Measurements from ENCODE around the gene CPTP. TPM values are rescaled to one million over a fixed set of nuclear protein-coding genes. Genes with fewer than 3 reads are reported as not detected.
A peak's percentile ranks its signal among the peaks of the same experiment; 100 is the strongest.

CPTP gene
- total and polyA plus RNA-seq, 2 of the 13 experiments (the other 11 are each of a cell fraction or from before 2014, with no cell fraction given) = 5.5 to 9.3 TPM

DNA sequence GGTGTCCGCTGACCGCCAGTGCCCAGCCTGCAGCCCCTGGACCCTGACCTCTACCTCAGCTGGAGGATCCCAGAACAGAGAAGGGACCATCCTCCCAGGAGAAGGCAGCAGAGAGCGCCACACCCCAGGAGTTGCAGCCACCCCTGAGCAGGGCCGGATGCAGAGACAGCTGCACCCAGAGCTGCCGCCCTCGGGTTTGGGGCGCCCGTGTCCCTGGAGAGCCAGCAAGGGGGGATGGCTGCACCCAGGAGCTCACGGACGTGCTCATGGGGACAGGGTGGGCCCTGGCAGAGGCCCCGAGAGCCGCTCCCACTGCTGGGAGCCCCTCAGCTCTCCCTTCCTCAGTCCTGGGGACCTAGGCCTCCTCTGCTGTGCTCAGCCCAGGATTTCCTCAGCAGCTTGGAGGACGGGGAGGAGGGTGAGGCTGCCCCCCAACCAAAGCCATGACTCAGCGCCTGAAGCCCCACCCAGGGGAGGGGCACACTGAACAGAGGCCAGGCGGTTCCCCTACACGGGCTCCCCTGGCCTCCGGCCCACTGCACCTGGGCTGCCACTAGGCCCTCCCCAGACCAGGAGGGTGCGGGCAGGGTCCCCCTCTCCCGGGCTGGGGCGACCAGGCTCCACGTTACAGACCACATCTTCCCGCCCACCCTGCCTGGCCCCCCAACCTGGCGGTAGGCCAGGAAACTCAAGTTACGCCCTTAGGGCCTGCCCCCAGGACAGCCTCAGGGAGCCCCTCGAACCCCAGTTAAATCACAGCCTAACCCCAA lies 19.1 kb upstream of the CPTP start (continued):
- TF ChIP-seq ZBTB3 (CRISPR knock-in tag; IDR thresholded peaks at IDR 0.05; ENCODE audit: borderline replicate concordance, low read depth) (no peak), KLF12 (CRISPR knock-in tag; IDR thresholded peaks at IDR 0.05; ENCODE audit: borderline replicate concordance) (0 out of 2 replicates have a peak, but pooled peaks have one; percentile 47), RELA (CRISPR knock-in tag; IDR thresholded peaks at IDR 0.05) (no peak), ZNF720 (CRISPR knock-in tag; IDR thresholded peaks at IDR 0.05) (no peak), PCBP1 (IDR thresholded peaks at IDR 0.05; ENCODE audit: borderline replicate concordance, low read depth, low read length) (no peak), HOXA9 (CRISPR knock-in tag; IDR thresholded peaks at IDR 0.05; ENCODE audit: borderline replicate concordance) (0 out of 2 replicates have a peak, but pooled peaks have one; percentile 26), ZNF879 (CRISPR knock-in tag; IDR thresholded peaks at IDR 0.05) (0 out of 2 replicates have a peak, but pooled peaks have one; percentile 4), ZNF616 (CRISPR knock-in tag; IDR thresholded peaks at IDR 0.05; ENCODE audit: low read depth) (no peak), SRF (IDR thresholded peaks at IDR 0.05; ENCODE audit: low read depth, low read length) (no peak), MED13 (CRISPR knock-in tag; IDR thresholded peaks at IDR 0.05) (0 out of 2 replicates have a peak, but pooled peaks have one; percentile 33), ARNTL (CRISPR knock-in tag; IDR thresholded peaks at IDR 0.05) (no peak), ZNF326 (CRISPR knock-in tag; IDR thresholded peaks at IDR 0.05; ENCODE audit: borderline replicate concordance) (no peak), ZSCAN25 (CRISPR knock-in tag; IDR thresholded peaks at IDR 0.05) (peak; percentile 14; the same call in 1 of the 2 replicates), ERF (CRISPR knock-in tag; IDR thresholded peaks at IDR 0.05) (no peak), ZNF333 (CRISPR knock-in tag; IDR thresholded peaks at IDR 0.05; ENCODE audit: borderline replicate concordance) (no peak)
- TF ChIP-seq, protein P1, sequence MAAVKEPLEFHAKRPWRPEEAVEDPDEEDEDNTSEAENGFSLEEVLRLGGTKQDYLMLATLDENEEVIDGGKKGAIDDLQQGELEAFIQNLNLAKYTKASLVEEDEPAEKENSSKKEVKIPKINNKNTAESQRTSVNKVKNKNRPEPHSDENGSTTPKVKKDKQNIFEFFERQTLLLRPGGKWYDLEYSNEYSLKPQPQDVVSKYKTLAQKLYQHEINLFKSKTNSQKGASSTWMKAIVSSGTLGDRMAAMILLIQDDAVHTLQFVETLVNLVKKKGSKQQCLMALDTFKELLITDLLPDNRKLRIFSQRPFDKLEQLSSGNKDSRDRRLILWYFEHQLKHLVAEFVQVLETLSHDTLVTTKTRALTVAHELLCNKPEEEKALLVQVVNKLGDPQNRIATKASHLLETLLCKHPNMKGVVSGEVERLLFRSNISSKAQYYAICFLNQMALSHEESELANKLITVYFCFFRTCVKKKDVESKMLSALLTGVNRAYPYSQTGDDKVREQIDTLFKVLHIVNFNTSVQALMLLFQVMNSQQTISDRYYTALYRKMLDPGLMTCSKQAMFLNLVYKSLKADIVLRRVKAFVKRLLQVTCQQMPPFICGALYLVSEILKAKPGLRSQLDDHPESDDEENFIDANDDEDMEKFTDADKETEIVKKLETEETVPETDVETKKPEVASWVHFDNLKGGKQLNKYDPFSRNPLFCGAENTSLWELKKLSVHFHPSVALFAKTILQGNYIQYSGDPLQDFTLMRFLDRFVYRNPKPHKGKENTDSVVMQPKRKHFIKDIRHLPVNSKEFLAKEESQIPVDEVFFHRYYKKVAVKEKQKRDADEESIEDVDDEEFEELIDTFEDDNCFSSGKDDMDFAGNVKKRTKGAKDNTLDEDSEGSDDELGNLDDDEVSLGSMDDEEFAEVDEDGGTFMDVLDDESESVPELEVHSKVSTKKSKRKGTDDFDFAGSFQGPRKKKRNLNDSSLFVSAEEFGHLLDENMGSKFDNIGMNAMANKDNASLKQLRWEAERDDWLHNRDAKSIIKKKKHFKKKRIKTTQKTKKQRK (IDR thresholded peaks at IDR 0.05; ENCODE audit: low read length) = no peak
- TF ChIP-seq, protein P2, sequence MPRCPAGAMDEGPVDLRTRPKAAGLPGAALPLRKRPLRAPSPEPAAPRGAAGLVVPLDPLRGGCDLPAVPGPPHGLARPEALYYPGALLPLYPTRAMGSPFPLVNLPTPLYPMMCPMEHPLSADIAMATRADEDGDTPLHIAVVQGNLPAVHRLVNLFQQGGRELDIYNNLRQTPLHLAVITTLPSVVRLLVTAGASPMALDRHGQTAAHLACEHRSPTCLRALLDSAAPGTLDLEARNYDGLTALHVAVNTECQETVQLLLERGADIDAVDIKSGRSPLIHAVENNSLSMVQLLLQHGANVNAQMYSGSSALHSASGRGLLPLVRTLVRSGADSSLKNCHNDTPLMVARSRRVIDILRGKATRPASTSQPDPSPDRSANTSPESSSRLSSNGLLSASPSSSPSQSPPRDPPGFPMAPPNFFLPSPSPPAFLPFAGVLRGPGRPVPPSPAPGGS (CRISPR knock-in tag; IDR thresholded peaks at IDR 0.05) = no peak
- TF ChIP-seq, protein P3, sequence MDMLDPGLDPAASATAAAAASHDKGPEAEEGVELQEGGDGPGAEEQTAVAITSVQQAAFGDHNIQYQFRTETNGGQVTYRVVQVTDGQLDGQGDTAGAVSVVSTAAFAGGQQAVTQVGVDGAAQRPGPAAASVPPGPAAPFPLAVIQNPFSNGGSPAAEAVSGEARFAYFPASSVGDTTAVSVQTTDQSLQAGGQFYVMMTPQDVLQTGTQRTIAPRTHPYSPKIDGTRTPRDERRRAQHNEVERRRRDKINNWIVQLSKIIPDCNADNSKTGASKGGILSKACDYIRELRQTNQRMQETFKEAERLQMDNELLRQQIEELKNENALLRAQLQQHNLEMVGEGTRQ (IDR thresholded peaks at IDR 0.05; ENCODE audit: low read depth, low read length) = no peak
- TF ChIP-seq, protein P3 (CRISPR knock-in tag; IDR thresholded peaks at IDR 0.05; ENCODE audit: borderline replicate concordance) = no peak
